Measurements from ENCODE around the gene CPHXL.

Gene CPHXL

DNA sequence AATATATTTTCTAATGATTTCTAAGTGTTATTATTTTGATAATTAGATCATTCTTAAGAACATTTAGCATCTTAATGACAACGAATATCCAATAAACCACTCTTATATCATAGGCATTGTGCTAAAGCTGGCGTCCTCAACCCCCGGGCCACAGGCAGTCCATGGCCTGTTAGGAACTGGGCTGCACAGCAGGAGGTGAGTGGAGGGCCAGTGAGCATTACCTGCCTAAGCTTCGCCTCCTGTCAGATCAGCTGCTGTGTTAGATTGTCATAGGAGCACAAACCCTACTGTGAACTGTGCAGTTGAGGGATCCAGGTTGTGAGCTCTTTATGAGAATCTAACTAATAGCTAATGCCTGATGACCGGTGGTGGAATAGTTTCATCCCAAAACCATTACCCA lies 28.7 kb downstream of the CPHXL start:
- no peak for DNase-seq

DNA sequence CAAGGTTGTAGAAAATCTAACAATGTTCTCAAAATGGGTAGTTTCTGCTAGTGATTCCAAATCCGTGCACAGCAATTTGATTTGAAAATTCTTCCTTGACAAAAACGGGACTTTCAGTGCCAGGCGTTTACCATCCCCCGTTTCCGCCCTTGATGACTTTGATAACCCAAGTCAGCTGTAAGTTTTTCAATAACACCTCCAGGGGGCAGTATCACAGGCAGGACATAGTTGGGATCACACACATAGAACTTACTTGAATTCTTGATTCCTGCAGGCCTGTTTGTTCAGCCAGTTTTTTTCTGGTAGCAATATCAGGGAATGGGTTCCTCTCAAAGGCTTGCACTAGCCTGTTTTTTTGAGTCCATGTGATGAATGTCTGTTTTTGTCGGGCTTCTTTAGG lies 30.6 kb downstream of the CPHXL start:
- DNase-seq = peak; percentile 20

DNA sequence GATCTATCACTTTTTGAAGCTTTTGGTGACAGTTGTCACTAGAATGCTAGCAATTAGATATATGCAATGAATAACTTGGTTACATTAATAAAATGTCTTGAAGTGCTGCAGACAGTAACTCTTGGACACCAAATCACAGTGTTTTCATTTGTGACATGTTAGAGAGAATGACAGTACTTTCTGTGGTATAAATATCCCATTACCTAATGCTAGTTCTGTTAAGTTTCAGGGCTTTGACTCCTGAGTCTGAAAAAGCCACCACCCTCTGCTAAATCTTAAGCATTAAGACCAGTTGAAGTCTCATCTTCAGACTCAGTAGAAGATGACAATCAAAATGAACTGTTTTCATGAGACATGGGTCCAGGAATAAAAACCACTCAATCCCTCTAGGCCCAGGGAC lies 38.9 kb downstream of the CPHXL start:
- DNase-seq = no peak

DNA sequence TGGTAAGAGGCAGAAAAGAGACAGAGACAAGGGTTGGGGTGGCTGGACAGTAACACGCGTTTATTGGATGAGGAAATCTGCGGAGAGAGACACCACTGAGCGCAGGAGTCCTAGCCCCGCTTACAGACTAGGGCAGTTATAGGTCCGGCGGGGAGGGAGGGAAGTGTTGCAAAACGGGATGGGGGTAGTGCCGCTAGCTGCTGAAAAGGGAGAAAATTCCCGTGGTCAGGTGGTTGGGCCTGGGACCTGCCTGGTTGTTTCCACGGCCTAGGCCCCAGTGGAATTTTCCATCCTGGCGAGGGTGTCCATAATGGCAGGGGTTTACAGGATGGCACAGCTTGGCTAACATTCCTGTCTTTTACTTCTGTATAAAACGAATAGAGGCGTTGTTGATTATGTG lies 44.0 kb downstream of the CPHXL start:
- DNase-seq = no peak

DNA sequence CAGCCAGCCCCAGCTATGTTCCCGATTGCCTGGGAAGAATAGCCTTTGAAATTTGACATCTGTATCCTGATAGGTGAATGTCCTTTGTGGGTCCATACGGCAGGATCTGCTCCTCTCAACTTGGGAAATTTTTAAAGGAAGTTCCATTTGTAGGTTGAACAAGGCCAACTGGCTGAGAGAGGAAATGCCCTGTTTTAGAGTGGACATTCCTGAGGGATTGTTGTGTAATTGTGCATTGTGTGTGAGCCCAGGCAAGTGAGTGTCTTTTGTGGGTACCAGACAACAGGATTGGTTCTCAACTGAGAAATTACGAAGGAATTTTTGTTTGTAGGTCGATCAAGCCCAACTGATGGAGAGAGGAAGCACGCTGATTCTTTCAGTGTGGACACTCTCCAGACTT lies 46.9 kb downstream of the CPHXL start:
- no peak for DNase-seq

DNA sequence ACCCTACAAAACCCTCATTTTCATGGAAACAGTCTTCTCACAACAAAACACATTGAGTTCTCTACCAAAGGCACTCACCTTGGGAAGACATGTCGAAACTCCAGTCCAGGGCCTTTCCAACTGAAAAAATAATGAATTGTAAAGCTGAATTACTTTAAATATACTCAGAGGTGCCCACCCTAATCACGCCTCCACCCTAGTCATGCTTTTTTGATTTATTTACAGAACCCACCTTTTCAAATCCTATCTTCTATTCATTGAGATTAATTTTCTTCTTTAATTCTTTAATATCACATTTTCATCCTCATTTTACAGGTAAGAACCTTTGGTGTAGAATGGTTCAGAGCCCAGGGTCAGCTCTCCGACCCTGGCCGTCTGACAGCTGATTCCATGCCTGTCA lies 49.4 kb downstream of the CPHXL start, which contains the start of gene CPHXL2:
CPHXL2 (minus strand) TSS at position 101 of the 400 bp plus-strand sequence; CDS start at position 91, 10 bp downstream.
- DNase-seq = no peak

DNA sequence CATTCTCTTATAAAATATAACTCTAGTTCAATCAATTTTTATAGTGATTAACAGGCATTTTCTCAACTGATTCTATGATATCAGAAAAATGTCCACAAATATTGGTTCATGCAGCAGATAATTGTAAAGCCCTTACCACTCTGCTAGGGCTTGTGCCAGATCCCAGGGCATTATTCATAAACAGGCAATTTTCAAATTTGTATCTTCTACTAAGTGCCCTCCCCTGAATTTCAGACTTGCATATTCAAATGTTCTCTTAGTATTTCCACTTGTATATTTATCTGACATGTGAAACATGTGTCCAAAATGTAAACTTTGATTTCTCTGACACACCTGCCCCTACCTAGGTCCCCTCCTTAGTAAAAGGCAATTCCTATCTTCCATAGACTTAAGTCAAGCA lies 58.8 kb downstream of the CPHXL start:
- no peak for DNase-seq
